NK-92 (cell line): Measurements from ENCODE around the gene SPRR5.

Experiments
- DNase-seq: peaks from one replicate; lab custom pipeline; 2025; ENCODE audit not compliant: unreplicated experiment; lab: John Stamatoyannopoulos, UW

The SPRR5 gene

GRCh38 chr1:152942161-152942560 lies 4.8 kb upstream of the SPRR5 start:
- no peak for DNase-seq

DNA sequence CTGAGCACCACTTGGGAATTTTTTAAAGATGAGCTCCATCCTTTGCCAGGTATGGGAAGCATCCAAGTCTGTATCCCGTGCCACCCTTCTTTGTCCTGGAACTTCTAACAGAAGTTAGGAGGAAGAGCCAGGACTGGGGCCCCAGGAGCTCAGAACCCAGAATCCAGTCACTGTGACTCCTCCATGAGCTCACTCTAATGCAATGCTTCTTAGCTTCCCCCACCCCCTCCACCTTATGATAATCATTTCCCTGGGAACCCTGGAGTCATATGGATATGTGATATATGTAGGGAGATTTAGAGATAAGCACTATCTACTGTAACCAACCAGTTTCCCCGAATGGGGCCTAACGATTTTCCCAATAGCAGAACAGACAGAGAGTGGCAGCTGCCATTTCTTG lies 758 bp upstream of the SPRR5 start:
- DNase-seq: no peak

GRCh38 chr1:152951711-152952110 lies 4.7 kb downstream of the SPRR5 start:
- DNase-seq: no peak

- DNase-seq: no peak
Observed at GRCh38 chr1:152953761-152954160, 6.8 kb downstream of the SPRR5 start.

- DNase-seq: no peak
Observed at GRCh38 chr1:152954436-152954835, 7.4 kb downstream of the SPRR5 start.

DNA sequence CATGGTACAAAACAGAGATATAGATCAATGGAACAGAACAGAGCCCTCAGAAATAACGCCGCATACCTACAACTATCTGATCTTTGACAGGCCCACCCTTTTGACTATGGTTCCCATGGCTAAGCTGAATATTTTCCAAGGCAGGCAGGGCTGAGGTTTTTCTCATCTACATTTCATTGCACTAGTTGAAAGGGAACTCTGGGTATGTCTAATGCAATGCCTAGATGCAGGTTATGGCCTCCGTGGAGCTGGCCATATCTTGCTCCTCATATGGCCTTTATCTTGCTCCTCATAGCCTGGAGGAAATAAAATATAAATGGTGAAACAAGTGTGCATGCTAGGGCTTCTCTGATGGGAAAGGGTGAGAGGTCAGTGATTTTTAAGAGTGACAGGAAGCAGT lies 10.6 kb downstream of the SPRR5 start:
- DNase-seq: no peak

- DNase-seq: no peak
Observed at GRCh38 chr1:152959273-152959672, 12.3 kb downstream of the SPRR5 start.

DNA sequence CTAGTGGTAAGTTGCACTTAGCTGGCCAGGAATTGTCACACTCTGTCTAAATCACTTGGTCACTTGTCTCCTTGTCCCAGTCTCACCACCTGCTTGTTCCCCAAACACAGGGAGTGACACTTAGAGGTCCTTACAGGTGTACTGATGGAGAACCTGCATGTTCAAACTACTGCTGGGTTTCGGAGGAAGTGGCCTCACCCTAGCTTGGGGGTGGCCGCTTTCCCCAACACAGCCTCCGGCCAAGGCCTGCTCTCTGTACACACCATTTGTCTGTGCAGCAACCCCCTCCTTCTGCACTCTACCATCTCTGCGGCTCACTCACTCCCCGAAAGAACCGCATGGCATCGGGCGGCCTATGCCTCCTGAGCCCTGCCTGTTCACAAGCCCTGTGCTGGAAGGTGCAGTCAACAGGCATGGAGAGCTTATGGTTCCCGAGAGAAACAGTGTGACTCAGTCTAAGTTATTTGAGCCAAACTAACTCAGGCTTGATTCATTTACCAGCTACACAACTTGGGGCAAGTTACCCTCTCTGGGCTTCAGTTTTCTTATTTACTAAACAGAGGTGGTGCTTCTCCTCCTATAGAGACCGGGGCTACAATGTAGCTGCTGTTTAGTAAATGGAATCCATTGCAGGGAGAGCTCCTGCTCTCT lies 12.9 kb downstream of the SPRR5 start:
- no peak for DNase-seq

DNA sequence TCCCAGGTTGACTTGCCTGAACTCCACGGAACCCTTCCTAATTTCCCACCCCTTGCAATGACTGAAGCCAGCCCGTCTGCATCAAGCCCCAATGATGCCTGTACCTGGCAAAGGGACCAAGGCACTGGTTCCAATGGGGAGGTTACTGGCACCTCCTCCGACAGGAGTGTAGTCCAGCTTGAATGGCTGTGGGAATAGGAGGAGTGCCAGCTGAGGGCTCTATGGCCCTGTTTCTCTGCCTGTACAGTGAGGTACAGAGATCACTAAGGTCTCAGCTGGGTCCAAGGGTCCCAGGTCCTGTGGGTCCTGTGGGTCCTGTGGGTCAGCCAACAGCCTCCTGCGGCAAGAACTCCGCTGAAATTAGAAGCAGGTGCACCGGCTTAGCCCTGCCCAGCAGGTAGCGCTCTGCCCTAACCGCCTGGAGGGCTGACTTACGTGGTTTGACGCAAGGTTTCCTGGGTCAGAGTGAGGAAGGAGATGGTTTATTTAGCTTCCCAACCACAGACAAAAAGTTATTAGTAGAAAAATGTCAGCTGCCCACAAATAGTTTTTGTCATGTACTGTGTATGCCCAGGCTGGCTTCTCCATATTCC lies 13.5 kb downstream of the SPRR5 start:
- DNase-seq: no peak

DNA sequence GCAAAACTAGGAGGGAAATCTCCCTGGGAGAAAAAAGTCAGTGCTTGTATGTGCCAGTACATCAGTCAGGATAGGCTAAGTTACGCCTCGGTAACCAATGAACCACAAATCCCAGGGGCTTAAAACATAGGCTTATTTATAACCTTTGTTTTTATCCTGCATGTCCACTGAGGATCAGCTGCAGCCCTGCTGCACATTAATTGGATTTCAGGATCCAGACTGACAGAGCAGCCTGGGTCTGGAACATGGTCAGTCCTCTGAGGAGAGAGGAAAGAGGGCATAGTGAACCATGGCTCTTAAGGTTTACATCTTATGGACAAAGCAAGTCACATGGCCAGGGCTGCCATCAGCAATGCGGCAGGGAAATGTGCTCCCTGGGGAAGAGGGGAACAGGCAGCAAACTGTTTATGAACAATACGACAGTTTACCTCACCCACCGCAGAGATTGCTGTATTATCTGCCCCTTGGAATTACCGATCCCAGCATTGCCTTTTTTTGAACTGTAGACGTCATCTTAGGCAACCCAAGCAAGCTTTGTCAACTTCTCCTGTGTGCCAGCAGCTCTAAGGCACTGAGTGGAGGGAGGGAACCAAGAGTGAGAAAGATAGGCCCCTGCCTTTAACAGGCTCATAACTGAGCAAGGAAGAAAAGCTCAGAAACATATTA lies 14.4 kb downstream of the SPRR5 start:
- DNase-seq: no peak

GRCh38 chr1:152962876-152963415 lies 15.9 kb downstream of the SPRR5 start:
- DNase-seq: no peak

GRCh38 chr1:152964536-152964935 lies 17.5 kb downstream of the SPRR5 start:
- DNase-seq: no peak

GRCh38 chr1:152965853-152966252 lies 18.8 kb downstream of the SPRR5 start:
- DNase-seq: no peak

GRCh38 chr1:152967201-152967600 lies 20.2 kb downstream of the SPRR5 start:
- no peak for DNase-seq

GRCh38 chr1:152968248-152968647 lies 21.2 kb downstream of the SPRR5 start:
- DNase-seq: no peak

DNA sequence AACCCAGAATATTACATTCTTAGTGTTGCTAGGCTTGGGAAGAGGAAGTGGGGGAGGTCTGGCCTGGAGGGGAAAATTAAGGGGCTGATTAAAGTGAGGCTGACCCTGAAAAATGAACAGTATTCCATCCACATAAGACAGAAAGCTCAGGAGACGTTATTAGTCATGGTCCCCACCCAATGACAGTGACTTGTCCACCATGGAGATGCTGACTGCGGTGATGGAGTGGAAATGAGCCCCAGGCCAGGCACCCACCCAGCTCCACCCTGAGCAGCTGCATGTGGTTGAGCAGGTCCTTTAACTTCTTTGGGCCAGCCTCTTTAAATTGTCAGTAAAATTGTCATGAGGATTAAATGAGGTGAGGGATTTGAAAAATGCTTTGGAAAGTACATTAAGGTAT lies 22.0 kb downstream of the SPRR5 start:
- DNase-seq: no peak

DNA sequence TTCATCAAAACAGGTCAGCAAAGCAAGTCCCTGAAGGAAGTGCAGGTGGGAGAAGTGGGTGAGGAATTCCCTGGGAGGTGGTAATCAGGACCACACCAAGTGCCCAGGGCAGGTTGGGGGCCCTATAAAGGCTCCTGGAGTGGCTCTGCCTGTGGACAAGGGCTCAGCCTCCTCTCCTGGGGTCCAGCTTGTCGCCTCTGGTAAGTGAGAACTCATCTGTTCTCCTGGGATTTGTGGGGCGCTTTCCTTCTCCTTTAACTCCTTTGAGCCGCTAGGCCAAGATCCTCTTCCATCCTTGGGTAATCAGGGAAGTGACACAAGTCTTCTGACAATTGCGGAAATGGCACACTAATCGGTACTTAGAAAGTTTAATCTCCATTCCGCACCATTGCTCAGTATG lies 23.5 kb downstream of the SPRR5 start, which contains the start of gene SPRR4:
SPRR4 (plus strand) TSS at position 154 of the 400 bp plus-strand sequence. CDS start 1,243 bp downstream, outside the sequence.
- DNase-seq: no peak

DNA sequence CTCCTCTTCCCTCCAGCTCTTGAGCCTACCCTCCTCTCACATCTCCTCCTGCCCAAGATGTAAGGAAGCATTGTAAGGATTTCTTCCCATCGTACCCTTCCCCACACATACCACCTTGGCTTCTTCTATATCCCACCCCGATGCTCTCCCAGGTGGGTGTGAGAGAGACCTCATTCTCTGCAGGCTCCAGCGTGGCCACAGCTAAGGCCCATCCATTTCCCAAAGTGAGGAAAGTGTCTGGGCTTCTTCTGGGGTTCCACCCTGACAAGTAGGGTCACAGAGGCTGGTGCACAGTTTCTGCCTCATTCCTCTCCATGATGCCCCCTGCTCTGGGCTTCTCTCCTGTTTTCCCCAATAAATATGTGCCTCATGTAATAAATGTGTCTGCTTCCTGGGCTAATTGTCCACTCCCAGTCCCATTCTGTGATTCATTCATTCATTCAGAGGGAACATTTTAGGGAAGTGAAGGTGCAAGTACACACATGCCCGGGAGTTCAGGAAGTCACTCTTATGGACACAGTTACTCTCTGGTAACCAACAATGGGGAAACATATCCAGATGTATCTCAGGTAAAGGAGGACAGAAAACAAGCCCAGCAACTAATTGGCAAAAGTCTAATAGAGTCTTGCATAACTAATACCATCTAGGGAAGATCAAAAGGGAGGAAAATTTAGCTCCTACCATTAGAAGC lies 25.3 kb downstream of the SPRR5 start:
- DNase-seq: no peak

DNA sequence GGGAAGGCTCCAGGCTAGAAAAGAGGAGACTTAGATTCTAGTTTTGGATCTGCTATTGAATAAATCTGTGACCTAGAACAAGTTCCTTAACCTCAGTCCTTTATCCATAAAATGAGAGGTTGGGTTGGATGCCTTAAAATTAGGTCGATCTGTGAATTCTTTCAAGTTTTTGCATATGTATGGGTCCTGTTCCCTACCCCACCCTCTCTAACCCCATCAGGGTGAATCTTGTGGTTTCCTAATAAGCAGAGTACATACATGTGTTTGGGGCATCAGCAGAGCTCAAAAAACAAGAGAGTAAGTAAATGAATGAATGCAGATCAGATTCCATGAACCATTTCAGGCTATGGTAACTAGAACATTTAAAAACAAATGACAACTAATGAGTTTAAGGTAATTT lies 29.7 kb downstream of the SPRR5 start:
- DNase-seq: no peak

GRCh38 chr1:152977614-152978013 lies 30.6 kb downstream of the SPRR5 start:
- no peak for DNase-seq

GRCh38 chr1:152980676-152981075 lies 33.7 kb downstream of the SPRR5 start:
- DNase-seq: no peak
